OCI-LY3 (cell line): ENCODE measurements around the gene NCBP3.

Experiments
- H2AFZ ChIP-seq: fragments of 200-600, 300-600 bp; shearing (Covaris generic); 2 replicates; pipeline ENCODE4 v1.6.0; 2014; ENCODE audit warnings: antibody characterized with exemption, low read depth, low read length
- H3K27ac ChIP-seq: fragments of 200-600, 300-600 bp; sonication (generic); 2 replicates; pipeline ENCODE4 v1.5.1; 2014; ENCODE audit warnings: mild to moderate bottlenecking, low read length, moderate library complexity, mixed read lengths
- H3K27me3 ChIP-seq: fragments of 200-600, 300-600 bp; sonication (generic); 2 replicates; pipeline ENCODE4 v1.6.1; 2014; ENCODE audit warnings: low read depth, low read length, mixed read lengths
- H3K36me3 ChIP-seq: fragments of 200-600, 300-600 bp; sonication (generic); replicated peaks from 2 replicates; pipeline ENCODE3; 2014; ENCODE audit warnings: low read depth, low read length, mixed read lengths
- H3K4me1 ChIP-seq: fragments of 300-600, 200-600 bp; sonication (generic); 2 replicates; pipeline ENCODE4 v1.6.1; 2014; ENCODE audit warnings: low read length, mixed read lengths
- H3K4me2 ChIP-seq: fragments of 200-600, 300-600 bp; sonication (generic); 2 replicates; pipeline ENCODE4 v1.6.1; 2014; ENCODE audit warnings: low read length, mixed read lengths
- H3K4me3 ChIP-seq: fragments of 300-600, 200-600 bp; sonication (generic); 2 replicates; pipeline ENCODE4 v1.5.1; 2014; ENCODE audit warnings: antibody characterized with exemption, mild to moderate bottlenecking, low read length, moderate library complexity
- H3K79me2 ChIP-seq: fragments of 300-600, 200-600 bp; shearing (Covaris generic); 2 replicates; pipeline ENCODE4 v1.6.1; 2014; ENCODE audit warnings: mild to moderate bottlenecking, low read length, mixed read lengths
- H3K9ac ChIP-seq: fragments of 300-600, 200-600 bp; shearing (Covaris generic); 2 replicates; pipeline ENCODE4 v1.6.0; 2014; ENCODE audit warnings: mild to moderate bottlenecking, low read length, moderate library complexity
- H3K9me3 ChIP-seq: fragments of 200-600, 300-600 bp; shearing (Covaris generic); 2 replicates; pipeline ENCODE4 v1.6.1; 2014; ENCODE audit warnings: low read length, mixed read lengths; ENCODE audit not compliant: insufficient read depth
- H4K20me1 ChIP-seq: fragments of 200-600, 300-600 bp; sonication (generic); 2 replicates; pipeline ENCODE4 v1.6.1; 2016; ENCODE audit warnings: low read length, mixed read lengths; ENCODE audit not compliant: insufficient read depth
- CTCF ChIP-seq: fragments of 200-600, 300-600 bp; sonication (generic); IDR thresholded peaks from 2 replicates; pipeline ENCODE4 v1.5.1; 2014; ENCODE audit warnings: antibody characterized with exemption, low read length, low read depth
- EZH2phosphoT487 ChIP-seq: fragments of 200-600 bp; shearing (Covaris generic); IDR thresholded peaks from 2 replicates; pipeline ENCODE4 v1.6.1; 2018; ENCODE audit warnings: antibody characterized with exemption, mixed run types, low read depth

NCBP3 gene

GRCh38 chr17:3885970-3886369 is 39.9 kb upstream of the NCBP3 start:
- H3K4me1 ChIP-seq: peaks cover 14% of the 10 kb centered on the region
- TF ChIP-seq EZH2phosphoT487 (no peak), CTCF (no peak)

GRCh38 chr17:3885271-3885670 is 39.2 kb upstream of the NCBP3 start:
- Histone ChIP-seq H3K9me3 (no peaks in the 10 kb centered on the region), H3K27me3 (no peaks in the 10 kb centered on the region), H3K4me2 (no peak overlapping the region), H4K20me1 (no peaks in the 10 kb centered on the region), H3K27ac (no peak overlapping the region), H3K36me3 (no peaks in the 10 kb centered on the region), H3K4me1 (peaks cover 7% of the 10 kb centered on the region), H3K79me2 (no peaks in the 10 kb centered on the region), H3K9ac (no peak overlapping the region), H2AFZ (no peak overlapping the region), H3K4me3 (no peak overlapping the region)
- TF ChIP-seq EZH2phosphoT487: no peak
- no peak for TF ChIP-seq CTCF

More at GRCh38 chr17:3885970-3886369, 39.9 kb upstream of the NCBP3 start:
- H3K9ac ChIP-seq: no peak overlapping the region
- no peaks in the 10 kb centered on the region for H3K9me3 ChIP-seq
- H3K36me3 ChIP-seq: no peaks in the 10 kb centered on the region
- H3K4me3 ChIP-seq: no peak overlapping the region
- 0 out of 2 replicates have a peak, but pooled peaks cover 3% of the 10 kb centered on the region for H3K27me3 ChIP-seq
- no peak overlapping the region for H2AFZ ChIP-seq
- H4K20me1 ChIP-seq: no peaks in the 10 kb centered on the region
- H3K4me2 ChIP-seq: no peak overlapping the region
- H3K27ac ChIP-seq: no peak overlapping the region
- H3K79me2 ChIP-seq: no peaks in the 10 kb centered on the region

GRCh38 chr17:3884188-3884587 is 38.1 kb upstream of the NCBP3 start:
- no peak overlapping the region for H3K4me2 ChIP-seq
- no peak overlapping the region for H3K27ac ChIP-seq
- H3K4me3 ChIP-seq: no peak overlapping the region
- H3K4me1 ChIP-seq: no peaks in the 10 kb centered on the region
- no peak overlapping the region for H2AFZ ChIP-seq
- no peaks in the 10 kb centered on the region for H3K36me3 ChIP-seq
- TF ChIP-seq EZH2phosphoT487 (no peak), CTCF (no peak)
- H3K27me3 ChIP-seq: no peaks in the 10 kb centered on the region
- H3K9me3 ChIP-seq: no peaks in the 10 kb centered on the region
- no peaks in the 10 kb centered on the region for H4K20me1 ChIP-seq
- no peaks in the 10 kb centered on the region for H3K79me2 ChIP-seq
- no peak overlapping the region for H3K9ac ChIP-seq

- H3K9me3 ChIP-seq: no peaks in the 10 kb centered on the region
- no peaks in the 10 kb centered on the region for H3K36me3 ChIP-seq
- H2AFZ ChIP-seq: no peak overlapping the region
- no peak overlapping the region for H3K4me3 ChIP-seq
- H3K4me2 ChIP-seq: no peak overlapping the region
- no peaks in the 10 kb centered on the region for H4K20me1 ChIP-seq
- no peaks in the 10 kb centered on the region for H3K4me1 ChIP-seq
- H3K27ac ChIP-seq: no peak overlapping the region
- H3K9ac ChIP-seq: no peak overlapping the region
- TF ChIP-seq EZH2phosphoT487: no peak
- no peak for TF ChIP-seq CTCF
- no peaks in the 10 kb centered on the region for H3K27me3 ChIP-seq
- no peaks in the 10 kb centered on the region for H3K79me2 ChIP-seq
Measured at GRCh38 chr17:3882276-3882675, 36.2 kb upstream of the NCBP3 start.
